ENCODE measurements around the gene PCK1. TPM values are rescaled to one million over a fixed set of nuclear protein-coding genes. Genes with fewer than 3 reads are reported as not detected.

The PCK1 gene
- total RNA-seq, 1 donor from 2014 or later, result 0.15 TPM

Other genes with a start within 250 kb of the PCK1 start
- gene SPO11, start 231.3 kb upstream of the PCK1 start, total RNA-seq, result not detected in 2 replicates
- gene RAE1, start 209.9 kb upstream of the PCK1 start, total RNA-seq, result 22.4 and 61.1 TPM in 2 replicates
- 13.0 and 14.8 TPM in 2 replicates for gene RBM38, start 169.7 kb upstream of the PCK1 start, total RNA-seq
- not detected in 2 replicates for gene CTCFL, start 36.0 kb upstream of the PCK1 start, total RNA-seq
- 0.35 TPM in 1 of 2 replicates, not detected in the other for gene ZBP1, start 59.3 kb downstream of the PCK1 start, total RNA-seq
- gene PMEPA1, start 148.9 kb downstream of the PCK1 start, total RNA-seq, result 99.2 and 159 TPM in 2 replicates

All from renal cortical epithelial cell (primary cell).